Testis (tissue), 2 donors: ENCODE results near the gene SH3RF3.

ENCODE experiments used
- CTCF ChIP-seq, 3 experiments: fragments of 450-650 bp in 2 of 3; fragments of 200-600 bp in 1 of 3; sonication (generic) in 1 of 3; IDR thresholded peaks; one replicate each; pipeline ENCODE4 v1.5.1; 2016 to 2019; ENCODE audit warnings: antibody characterized with exemption in 3 of 3, mild to moderate bottlenecking in 2 of 3, moderate library complexity in 1 of 3
- POLR2A ChIP-seq: fragments of 450-650 bp; IDR thresholded peaks from one replicate; pipeline ENCODE4 v1.6.1; 2017; ENCODE audit warnings: antibody characterized with exemption, mild to moderate bottlenecking, moderate library complexity

DNA sequence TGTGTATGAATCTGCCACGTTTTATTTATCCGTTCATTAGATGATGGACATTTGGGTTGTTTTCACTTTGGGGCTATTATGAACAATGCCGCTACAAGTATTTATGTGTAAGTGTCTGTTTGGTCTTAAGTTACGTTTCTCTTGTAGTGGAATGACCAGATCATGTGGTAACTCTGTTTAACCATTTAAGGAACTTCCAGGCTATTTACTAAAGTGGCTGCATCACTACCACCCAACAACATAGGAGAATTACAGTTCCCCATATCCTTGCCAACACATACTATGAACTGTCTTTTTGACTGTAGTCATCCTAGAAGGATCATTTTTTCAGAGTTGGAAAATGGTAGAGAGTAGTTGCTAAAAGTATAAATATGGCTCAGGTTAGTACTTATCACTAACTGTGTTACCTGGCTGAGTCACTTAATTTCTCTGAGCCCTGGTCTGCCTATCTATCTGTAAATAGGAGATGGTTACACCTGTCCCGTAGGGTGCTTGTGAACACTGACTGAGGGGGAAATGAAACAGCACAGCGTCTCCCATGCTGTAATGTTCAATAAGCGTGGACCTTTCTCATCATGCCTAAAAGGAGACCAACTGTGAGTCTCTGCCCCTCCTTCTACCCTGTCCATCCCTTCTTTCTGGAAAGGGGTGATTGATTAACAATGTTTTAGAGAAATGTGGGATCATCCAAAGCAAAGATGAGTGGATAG, 103.1 kb downstream of the SH3RF3 start:
- TF ChIP-seq CTCF (IDR thresholded peaks at IDR 0.05) = no peak
- TF ChIP-seq POLR2A = no peak
